Body of pancreas (tissue), 4 donors: Measurements from ENCODE around the gene MXD3. TPM values are rescaled to one million over a fixed set of nuclear protein-coding genes. Genes with fewer than 3 reads are reported as not detected.

ENCODE experiments used
- ATAC-seq: fragments of 150-250 bp; one replicate; pipeline ENCODE4 v1.9.1; 2016
- DNase-seq, 4 donors: peaks; one replicate each; pipeline ENCODE4 v3.0.0-alpha.2; 2019
- H3K27ac ChIP-seq, 4 donors: fragments of 200-600 bp; sonication (generic); 1 replicate in 3 of 4; 2 replicates in 1 of 4; pipeline versions ENCODE4 v1.5.1 to v1.6.1; 2016 to 2019; ENCODE audit warnings: mild to moderate bottlenecking in 1 of 4, mixed read lengths in 1 of 4, moderate library complexity in 1 of 4
- H3K27me3 ChIP-seq, 2 donors: fragments of 200-600 bp; sonication (generic); one replicate each; pipeline ENCODE4 v1.6.0; 2016; ENCODE audit warnings: mild to moderate bottlenecking in 1 of 2
- H3K36me3 ChIP-seq, 2 donors: fragments of 200-600 bp; sonication (generic); replicated peaks in 1 of 2; 2 replicates each; pipeline ENCODE4 v1.5.1; 2016; ENCODE audit warnings: low read depth in 2 of 2; ENCODE audit not compliant: insufficient read depth in 1 of 2
- H3K4me1 ChIP-seq: fragments of 200-600 bp; sonication (generic); one replicate; pipeline ENCODE4 v1.6.0; 2016
- H3K4me3 ChIP-seq, 2 donors: fragments of 200-600 bp; sonication (generic); 1 replicate in 1 of 2; 2 replicates in 1 of 2; pipeline ENCODE4 v1.5.1; 2016 to 2019
- H3K9me3 ChIP-seq, 3 donors: fragments of 200-600 bp; sonication (generic); 1 replicate in 2 of 3; 2 replicates in 1 of 3; pipeline ENCODE4 v1.5.1; 2016
- POLR2A ChIP-seq, 3 donors: fragments of 450-650 bp; IDR thresholded peaks; one replicate each; pipeline ENCODE4 v1.6.1; 2016; ENCODE audit warnings: antibody characterized with exemption in 3 of 3, mild to moderate bottlenecking in 2 of 3
- WGBS, 2 donors: methylation state at CpG; one replicate each; pipeline ENCODE4 v1.1.5; 2017; 5-methylcytosine and 5-hydroxymethylcytosine counted together
- intact Hi-C: fragments of 100-400 bp; cut with DNase I; formaldehyde crosslinking; loops from one replicate; pipeline ENCODE4 v1.15.1; 2023
- total RNA-seq, 2 donors: library from RNA; depleted of rRNA; stranded (reverse); fragments of >200 nt; gene quantifications; one replicate each; pipeline ENCODE4 v1.1.0, GENCODE V29; 2016
- TF ChIP-seq, protein P1 (sequence below), 7 experiments: fragments of 450-650 bp in 4 of 7; fragments of 200-600 bp in 3 of 7; sonication (generic) in 3 of 7; IDR thresholded peaks; one replicate each; pipeline ENCODE4 v1.5.1; 2016 to 2019; ENCODE audit warnings: antibody characterized with exemption in 7 of 7

MXD3 gene
- total RNA-seq, 2 donors from 2014 or later: 13.2 to 21.4 TPM

DNA sequence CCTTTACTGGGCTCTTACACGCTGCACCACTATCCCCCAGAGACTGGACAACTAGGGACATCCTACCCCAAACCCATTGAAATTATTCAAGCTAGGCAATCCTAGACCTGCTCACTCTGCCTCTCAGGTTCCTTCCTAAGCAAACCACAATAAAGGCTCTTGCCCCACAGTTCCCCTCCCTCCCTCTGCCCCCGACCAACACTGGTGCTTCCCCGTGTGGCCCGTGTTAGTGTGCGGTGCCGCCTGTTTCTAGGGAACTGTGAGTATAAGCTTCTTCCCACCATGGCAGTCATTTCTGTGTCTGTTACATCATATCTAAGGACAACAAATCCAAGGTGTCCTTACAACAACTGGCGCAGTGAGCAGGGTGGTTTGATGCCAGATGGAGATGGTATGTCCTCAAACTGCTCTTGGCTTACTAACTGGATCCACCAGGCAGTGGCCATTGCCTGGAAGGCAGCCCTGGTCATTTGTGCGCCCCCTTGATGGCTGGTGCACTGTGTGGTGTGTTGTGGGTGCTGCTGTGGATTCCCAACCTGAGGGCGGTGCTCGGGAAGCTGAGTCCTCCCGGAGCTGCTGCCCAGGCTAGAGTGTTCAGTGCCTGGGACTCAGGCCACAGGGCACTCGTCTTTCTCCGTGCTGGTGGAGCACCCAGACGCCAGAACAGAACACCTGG, 8.4 kb upstream of the MXD3 start:
- DNase-seq (no peak), ATAC-seq (no peak)
- peaks cover 14% of the 10 kb centered on the region for H3K4me1 ChIP-seq
- H3K27me3 ChIP-seq: no peaks in the 10 kb centered on the region
- intact Hi-C loops: loop anchor here (5.0 to 10.0 kb wide), 2 partner anchors 37 to 155 kb away; partner anchors contain the start of genes DBN1 and RGS14
- no peaks in the 10 kb centered on the region for H3K36me3 ChIP-seq
- H3K27ac ChIP-seq: no peak overlapping the region
- 84 to 93% methylated on average over 10 to 14 of the region's 14 CpGs for WGBS, 2 donors
- no peaks in the 10 kb centered on the region for H3K9me3 ChIP-seq
- H3K4me3 ChIP-seq: no peak overlapping the region
- no peak for TF ChIP-seq POLR2A (IDR thresholded peaks at IDR 0.05)
- TF ChIP-seq, protein P1, sequence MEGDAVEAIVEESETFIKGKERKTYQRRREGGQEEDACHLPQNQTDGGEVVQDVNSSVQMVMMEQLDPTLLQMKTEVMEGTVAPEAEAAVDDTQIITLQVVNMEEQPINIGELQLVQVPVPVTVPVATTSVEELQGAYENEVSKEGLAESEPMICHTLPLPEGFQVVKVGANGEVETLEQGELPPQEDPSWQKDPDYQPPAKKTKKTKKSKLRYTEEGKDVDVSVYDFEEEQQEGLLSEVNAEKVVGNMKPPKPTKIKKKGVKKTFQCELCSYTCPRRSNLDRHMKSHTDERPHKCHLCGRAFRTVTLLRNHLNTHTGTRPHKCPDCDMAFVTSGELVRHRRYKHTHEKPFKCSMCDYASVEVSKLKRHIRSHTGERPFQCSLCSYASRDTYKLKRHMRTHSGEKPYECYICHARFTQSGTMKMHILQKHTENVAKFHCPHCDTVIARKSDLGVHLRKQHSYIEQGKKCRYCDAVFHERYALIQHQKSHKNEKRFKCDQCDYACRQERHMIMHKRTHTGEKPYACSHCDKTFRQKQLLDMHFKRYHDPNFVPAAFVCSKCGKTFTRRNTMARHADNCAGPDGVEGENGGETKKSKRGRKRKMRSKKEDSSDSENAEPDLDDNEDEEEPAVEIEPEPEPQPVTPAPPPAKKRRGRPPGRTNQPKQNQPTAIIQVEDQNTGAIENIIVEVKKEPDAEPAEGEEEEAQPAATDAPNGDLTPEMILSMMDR (IDR thresholded peaks at IDR 0.05): no peak

DNA sequence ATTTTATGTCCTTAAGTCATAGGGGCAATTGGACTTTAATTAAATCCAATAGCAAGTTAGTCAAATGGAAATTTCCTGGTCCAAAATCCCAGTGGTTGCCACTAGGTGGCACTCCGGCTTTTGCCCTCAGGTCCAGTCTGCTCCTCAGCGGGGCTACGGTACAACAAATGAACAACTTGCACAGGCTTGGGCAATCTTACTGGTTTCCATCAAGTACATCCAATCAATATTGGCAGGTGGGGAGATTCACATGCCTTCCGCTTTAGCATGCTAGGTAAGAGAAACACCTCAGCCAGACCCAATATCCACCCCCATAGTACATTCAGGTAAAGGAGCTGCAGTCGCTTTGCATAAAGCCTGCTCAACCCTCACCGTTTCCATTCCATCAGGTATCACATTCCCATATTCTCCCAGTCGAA, 6.3 kb upstream of the MXD3 start:
- H3K27me3 ChIP-seq: no peaks in the 10 kb centered on the region
- H3K36me3 ChIP-seq: no peaks in the 10 kb centered on the region
- DNase-seq (peak; percentile 89 to 92 (median 90)), ATAC-seq (peak; percentile 92)
- H3K27ac ChIP-seq: peak overlapping the region in 3 of 4 donors; percentile 6 to 26 (median 13)
- WGBS, 2 donors: 10 to 14% methylated on average over 7 of the region's 7 CpGs
- no peaks in the 10 kb centered on the region for H3K9me3 ChIP-seq
- TF ChIP-seq, protein P1 (IDR thresholded peaks at IDR 0.05): peak; percentile 77 to 97 (median 93)
- TF ChIP-seq POLR2A (IDR thresholded peaks at IDR 0.05): no peak
- intact Hi-C loops: loop anchor here (10.0 kb wide), 1 partner anchor 157 kb away; the partner anchor contains the start of gene DBN1
- H3K4me3 ChIP-seq: no peak overlapping the region
- peaks cover 14% of the 10 kb centered on the region for H3K4me1 ChIP-seq

DNA sequence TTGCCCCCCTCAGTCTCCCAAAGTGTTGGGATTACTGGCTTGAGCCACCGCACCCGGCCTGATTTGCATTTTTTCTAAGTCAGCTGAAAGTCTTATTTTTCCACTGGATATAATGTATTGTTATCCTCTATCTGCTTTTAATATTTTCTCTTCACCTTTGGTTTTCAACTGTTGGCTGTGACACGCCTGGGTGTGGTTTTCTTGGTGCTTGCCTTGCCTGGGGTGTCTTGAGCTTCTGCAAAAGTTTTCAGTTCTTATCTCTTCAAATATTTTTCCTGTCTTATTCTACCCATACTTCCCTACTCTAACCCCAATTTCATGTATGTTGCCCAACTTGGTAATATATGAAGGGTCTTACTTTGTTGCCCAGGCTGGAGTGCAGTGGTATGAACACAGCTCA, 4.3 kb upstream of the MXD3 start:
- 84 to 96% methylated on average over 3 of the region's 3 CpGs for whole genome bisulfite sequencing, 2 donors
- Histone ChIP-seq H3K9me3 (no peaks in the 10 kb centered on the region), H3K27ac (no peak overlapping the region), H3K36me3 (no peaks in the 10 kb centered on the region), H3K27me3 (no peaks in the 10 kb centered on the region), H3K4me1 (peaks cover 34% of the 10 kb centered on the region), H3K4me3 (no peak overlapping the region)
- DNase-seq (no peak), ATAC-seq (no peak)
- intact Hi-C loops: loop anchor here (10.0 kb wide), 1 partner anchor 159 kb away; the partner anchor contains the start of gene DBN1
- TF ChIP-seq POLR2A (IDR thresholded peaks at IDR 0.05): no peak
- TF ChIP-seq, protein P1 (IDR thresholded peaks at IDR 0.05): no peak

DNA sequence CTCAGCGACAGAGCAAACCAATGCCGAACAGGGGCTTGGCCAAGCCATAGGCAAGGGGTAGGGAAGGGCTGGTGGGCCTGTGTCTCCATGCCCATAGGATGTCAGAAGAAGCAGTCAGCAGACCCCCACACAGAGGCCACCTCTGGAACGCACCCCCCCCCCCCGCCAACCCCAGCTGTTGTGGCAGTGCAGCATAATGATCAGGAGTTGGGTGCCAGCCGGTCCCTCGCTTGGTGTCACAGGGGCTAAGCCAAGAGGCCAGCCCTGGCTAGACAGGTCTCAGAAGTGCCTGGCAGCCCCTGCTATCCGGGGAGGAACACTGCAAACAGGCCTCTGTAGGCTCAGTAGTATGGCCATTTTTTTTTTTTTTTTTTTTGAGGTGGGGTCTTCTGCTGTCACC, 3.7 kb upstream of the MXD3 start:
- ATAC-seq (no peak), DNase-seq (peak in 1 of 4 donors; percentile 11)
- no peak for TF ChIP-seq POLR2A (IDR thresholded peaks at IDR 0.05)
- TF ChIP-seq, protein P1 (IDR thresholded peaks at IDR 0.05): no peak
- Histone ChIP-seq H3K4me1 (peaks cover 40% of the 10 kb centered on the region), H3K36me3 (no peaks in the 10 kb centered on the region), H3K27ac (no peak overlapping the region), H3K27me3 (no peaks in the 10 kb centered on the region), H3K9me3 (no peaks in the 10 kb centered on the region), H3K4me3 (no peak overlapping the region)
- WGBS, 2 donors: 88 to 93% methylated on average over 3 to 7 of the region's 7 CpGs
- intact Hi-C loops: loop anchor here (10.0 kb wide), 1 partner anchor 159 kb away; the partner anchor contains the start of gene DBN1
